Effector CD8-positive, alpha-beta T cell (primary cell): Measurements from ENCODE around the gene CP.
"Not testable (repeated sequence)": the region's sequence is repeated elsewhere in the genome, so short reads cannot be mapped to it uniquely, and the experiment has no call there.

Source experiments
- DNase-seq: peaks from one replicate; lab custom pipeline; 2025; lab: John Stamatoyannopoulos, UW
- total RNA-seq, 4 experiments: gene quantifications; one replicate each; lab custom pipeline; 2026; lab: John Stamatoyannopoulos, UW

The CP gene
- total RNA-seq: 0 to 0.18 (median 0) reads per million in 4 experiments

DNA sequence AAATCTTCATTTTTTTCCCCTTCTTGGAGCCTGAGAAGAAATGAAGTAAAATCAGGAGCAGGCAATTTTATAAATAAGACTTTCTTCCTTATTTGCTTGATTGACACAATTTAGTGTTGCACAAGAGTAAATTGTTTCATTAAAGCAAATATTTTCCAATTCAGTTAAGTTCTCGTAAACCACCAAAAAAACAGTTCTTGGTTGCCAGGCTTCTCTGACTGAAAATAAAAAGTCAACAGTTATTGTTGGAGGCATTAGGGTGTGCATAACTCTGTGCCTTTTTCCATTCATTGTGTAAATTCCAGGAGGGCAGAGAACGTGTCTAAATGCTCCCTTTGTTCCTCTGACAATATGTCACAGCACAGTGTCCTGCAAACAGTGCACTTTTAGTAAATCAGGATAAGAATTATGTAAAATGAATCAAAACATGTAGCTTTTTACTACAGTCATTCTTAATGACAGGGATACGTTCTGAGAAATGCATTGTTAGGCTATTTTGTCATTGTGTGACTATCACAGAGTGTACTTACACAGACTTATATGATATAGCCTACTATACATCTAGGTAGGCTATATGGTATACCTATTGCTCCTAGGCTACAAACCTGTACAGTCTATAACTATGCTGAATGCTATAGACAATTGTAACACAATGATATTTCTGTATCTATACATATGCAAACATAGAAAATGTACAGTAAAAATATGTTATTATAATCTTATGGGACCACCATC is at the start of gene CP:
TSS of gene CP (minus strand) at position 47 of the 735 bp plus-strand sequence. CDS start at position 10, 37 bp downstream.
- no peak for DNase-seq

GRCh38 chr3:149270180-149270579 is 48.6 kb upstream of the CP start:
- DNase-seq: no peak

DNA sequence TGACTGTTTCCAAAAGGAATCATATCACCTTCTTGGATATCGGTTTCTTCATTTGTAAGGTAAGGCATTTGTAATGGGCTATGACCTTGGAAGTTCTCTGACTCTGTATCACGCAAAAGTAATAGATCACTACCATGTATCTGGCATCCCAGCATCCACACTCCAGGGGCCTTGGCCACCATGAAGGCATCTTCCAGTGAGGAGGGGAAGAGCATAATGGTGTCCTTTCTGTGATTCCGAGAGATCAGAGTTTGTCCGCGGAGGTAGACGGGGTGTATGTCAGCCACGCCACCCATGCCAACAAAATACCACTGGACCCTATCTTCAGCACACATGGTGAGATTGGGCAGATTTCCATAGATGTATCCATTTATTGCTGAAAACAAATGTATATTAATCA is 48.1 kb upstream of the CP start:
- no peak for DNase-seq

DNA sequence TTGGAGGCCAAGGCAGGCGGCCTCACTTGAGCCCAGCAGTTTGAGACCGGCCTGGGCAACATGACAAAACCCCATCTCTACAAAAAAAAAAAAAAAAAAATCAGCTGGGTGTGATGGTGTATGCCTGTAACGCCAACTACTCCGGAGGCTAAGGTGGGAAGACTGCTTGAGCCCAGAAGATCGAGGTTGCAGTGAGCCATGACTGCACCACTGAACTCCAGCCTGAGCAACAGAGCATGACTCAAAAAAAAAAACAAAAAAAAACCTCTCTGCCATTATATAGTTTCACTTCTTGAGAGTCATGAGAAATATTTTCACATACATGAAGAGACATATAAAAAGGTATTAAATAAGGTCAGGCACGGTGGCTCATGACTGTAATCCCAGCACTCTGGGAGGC is 45.9 kb upstream of the CP start:
- DNase-seq: no peak

- no peak for DNase-seq
Measured at GRCh38 chr3:149266736-149267135, 45.1 kb upstream of the CP start.

GRCh38 chr3:149263856-149264255 is 42.2 kb upstream of the CP start:
- no peak for DNase-seq

DNA sequence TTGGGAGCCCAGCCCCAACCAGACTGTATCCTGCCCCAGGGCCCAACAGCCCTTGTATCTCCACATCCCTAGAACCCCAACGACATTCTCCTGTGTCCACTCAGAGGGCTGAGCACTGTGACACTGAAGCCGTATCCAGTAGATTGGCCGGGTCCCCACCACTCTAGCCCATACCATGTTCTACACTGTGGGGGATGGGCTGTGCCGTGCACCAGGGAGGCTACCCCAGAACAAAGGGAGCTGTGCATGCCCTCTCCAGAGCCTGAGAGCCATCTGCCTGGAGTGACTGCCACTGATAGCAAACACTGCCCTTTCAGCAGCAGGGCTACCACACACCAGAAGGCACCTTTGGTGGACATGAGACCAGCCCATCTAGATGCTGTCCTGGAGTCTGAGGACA is 37.1 kb upstream of the CP start:
- DNase-seq: no peak

DNA sequence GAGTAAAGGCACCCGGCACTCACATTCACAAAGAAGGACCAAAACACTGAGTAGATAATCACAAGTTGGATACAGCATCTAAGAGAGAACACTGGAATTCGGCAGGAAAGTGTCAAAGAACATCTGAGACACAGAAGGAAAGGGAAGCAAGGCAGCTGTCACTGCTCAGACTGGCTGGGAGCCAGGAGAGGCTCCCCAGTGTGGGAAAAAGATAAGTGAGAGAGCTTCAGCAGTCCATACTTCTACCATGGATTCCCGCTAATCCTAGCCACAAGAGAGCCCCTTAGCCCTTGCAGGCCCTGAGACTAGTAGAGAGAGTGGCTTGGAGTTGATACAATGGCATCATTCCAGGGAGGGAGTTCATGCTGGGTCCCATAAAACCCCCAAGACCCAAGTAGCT is 36.7 kb upstream of the CP start:
- no peak for DNase-seq

GRCh38 chr3:149252272-149252671 is 30.6 kb upstream of the CP start:
- DNase-seq: no peak

- no peak for DNase-seq
Measured at GRCh38 chr3:149251186-149251585, 29.6 kb upstream of the CP start.

- no peak for DNase-seq
Measured at GRCh38 chr3:149247929-149248691, 26.5 kb upstream of the CP start.

- no peak for DNase-seq
Measured at GRCh38 chr3:149247008-149247710, 25.5 kb upstream of the CP start.

DNA sequence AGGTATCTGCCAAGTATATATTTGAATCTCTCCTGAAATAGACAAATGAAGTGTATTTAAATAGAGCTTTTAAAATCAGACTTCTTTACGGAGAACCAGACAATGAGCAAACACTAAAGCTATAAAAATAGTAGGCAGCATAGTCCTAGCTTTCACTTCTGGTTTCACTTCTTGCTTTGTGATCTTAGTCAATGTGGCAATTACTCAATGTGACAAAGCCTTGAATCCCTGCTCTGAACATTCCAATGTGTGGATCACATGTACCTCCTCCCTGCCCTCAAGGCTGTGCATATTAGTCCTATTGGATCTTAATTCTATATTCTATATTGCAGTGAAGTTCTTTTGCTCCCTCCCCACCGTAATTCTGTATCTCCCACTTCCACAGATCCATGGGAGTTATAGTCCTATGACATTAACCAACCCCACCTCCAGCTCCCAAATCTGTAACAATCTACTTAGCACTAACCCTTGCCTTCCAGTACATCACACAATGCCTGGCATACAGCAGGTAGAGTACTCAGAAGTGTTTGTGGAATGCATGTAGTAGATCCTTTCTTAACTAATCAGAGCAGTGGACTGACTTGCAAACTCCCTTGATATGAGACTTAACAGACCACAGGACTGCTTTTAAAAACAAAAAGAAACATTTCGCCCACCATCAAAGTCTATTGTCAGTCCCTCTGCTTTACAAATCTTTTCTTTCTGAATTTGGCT is 24.3 kb upstream of the CP start:
- DNase-seq: no peak

DNA sequence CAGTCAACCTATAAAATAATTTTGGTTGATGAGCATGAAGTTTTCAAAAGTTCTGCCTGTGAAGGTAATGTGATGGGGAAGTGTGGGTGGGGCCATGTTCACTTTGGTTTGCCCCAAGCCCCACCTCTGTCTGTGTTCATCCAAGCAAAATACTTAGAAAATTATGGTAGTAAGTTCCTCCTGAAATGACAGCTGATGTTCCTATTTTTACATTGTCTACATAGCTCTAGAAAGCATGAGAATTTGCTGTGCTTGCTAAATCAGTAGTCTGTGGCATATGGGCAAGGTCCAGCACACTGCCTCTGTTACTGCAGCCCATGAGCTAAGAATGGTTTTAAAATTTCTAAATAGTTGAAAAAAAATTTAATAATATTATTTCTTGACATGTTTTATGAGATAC is 21.9 kb upstream of the CP start:
- no peak for DNase-seq

- no peak for DNase-seq
Measured at GRCh38 chr3:149239357-149239936, 17.8 kb upstream of the CP start.

DNA sequence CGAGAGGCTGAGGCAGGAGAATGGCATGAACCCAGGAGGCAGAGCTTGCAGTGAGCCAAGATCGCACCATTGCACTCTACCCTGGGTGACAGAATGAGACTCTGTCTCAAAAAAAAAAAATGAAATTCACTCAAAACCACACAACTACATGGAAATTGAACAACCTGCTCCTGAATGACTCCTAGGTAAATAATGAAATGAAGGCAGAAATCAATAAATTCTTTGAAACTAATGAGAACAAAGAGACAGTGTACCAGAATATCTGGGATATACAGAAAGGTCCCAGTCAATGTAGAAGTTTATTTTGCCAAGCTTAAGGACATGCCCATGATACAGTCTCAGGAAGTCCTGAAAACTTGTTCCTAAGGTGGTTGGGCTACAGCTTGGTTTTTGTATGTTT is 16.6 kb upstream of the CP start:
- DNase-seq: not testable (repeated sequence)

DNA sequence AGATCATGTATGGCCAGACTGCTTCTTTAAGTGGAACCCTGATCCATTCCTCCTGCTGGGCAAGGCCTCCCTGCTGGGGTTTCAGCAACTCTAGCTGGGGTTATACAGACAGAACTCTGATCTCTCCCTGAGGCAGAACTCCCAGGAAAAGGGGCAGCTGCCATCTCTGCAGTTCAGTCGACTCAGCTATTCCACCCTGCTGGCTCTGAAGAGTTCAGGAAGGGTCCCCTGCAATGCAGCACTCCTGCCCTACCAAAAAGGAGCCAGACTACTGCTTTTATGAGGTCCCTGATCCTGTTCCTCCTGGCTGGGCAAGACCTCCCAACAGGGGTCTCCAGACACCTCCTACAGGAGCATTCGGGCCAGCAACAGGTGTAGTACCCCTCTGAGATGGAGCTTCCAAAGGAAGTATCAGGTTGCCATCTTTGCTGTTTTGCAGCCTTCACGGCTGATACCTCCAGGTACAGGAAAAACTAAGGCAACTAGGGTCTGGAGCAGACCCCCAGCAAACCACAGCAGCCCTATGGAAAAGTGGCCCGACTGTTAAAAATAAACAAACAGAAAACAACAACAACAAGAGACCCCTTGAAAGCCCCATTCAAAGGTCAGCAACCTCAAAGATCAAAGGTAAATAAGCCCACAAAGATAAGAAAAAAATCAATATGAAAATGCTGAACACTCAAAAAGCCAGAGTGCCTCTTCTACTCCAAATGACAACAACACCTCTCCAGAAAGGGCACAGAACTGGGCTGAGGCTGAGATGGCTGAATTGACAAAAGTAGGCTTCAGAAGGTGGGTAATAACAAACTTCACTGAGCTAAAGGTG is 14.2 kb upstream of the CP start:
- no peak for DNase-seq

- no peak for DNase-seq
Measured at GRCh38 chr3:149234671-149235245, 13.1 kb upstream of the CP start.

DNA sequence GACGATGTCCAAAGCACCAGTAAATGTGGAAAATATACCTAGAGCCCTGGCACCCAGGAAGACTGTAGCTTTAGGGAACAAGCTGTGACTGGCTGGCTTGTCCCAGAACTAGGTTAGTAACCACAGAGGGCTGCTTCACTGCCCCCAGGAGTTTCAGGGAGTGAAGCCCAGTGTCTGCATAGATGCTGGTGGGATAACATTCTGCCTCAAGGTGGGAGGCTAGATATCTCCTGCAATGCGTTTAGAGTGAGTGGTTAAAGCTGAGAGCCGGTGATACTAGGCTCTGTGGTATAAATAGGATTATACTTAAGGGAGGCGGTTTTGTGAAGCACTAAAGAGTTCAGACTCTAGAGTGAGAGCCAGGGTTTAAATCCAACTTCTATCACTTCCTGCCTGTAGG is 11.7 kb upstream of the CP start:
- no peak for DNase-seq

DNA sequence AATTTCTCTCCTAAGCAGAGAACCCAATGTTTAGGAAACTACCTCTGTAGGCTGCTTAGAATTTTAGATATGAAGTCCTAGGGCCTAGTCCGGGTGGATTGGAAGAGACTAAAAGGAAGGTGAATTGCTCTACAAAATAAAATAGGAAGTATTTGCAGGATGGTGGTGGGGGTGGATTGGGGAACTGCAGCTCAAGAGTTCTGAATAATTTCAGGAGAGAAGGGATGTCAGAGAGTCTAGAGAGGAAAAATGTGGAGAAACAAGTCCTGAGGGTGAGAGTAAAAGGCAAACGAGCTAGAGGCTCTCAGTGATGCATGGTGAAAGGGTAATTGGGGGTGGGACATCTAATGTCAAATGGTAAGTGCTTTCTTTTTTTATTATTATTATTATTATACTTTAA is 10.2 kb upstream of the CP start:
- no peak for DNase-seq
